Measurements from ENCODE around the gene SRL.

Gene SRL

GRCh38 chr16:4239682-4240175, 2.2 kb downstream of the SRL start:
- TF ChIP-seq POLR2A (IDR thresholded peaks at IDR 0.05; ENCODE audit: extremely low read depth, insufficient read length) (no peak), MAX (IDR thresholded peaks at IDR 0.05; ENCODE audit: low read depth, low read length) (no peak), CTCF (IDR thresholded peaks at IDR 0.05; ENCODE audit: low read depth, low read length) (no peak), MYC (IDR thresholded peaks at IDR 0.05; ENCODE audit: low read depth, low read length) (no peak)
- no peak for DNase-seq (ENCODE audit: low read depth)
- H3K4me3 ChIP-seq (ENCODE audit: low read depth, low read length), result no peak overlapping the region

- no peak for DNase-seq (ENCODE audit: low read depth)
- TF ChIP-seq MYC (IDR thresholded peaks at IDR 0.05; ENCODE audit: low read depth, low read length), result no peak
- TF ChIP-seq MAX (IDR thresholded peaks at IDR 0.05; ENCODE audit: low read depth, low read length), result no peak
- TF ChIP-seq POLR2A (IDR thresholded peaks at IDR 0.05; ENCODE audit: extremely low read depth, insufficient read length), result no peak
- TF ChIP-seq CTCF (IDR thresholded peaks at IDR 0.05; ENCODE audit: low read depth, low read length), result no peak
- no peak overlapping the region for H3K4me3 ChIP-seq (ENCODE audit: low read depth, low read length)
These were observed 2.9 kb downstream of the SRL start for GRCh38 chr16:4239020-4239419.

- no peak overlapping the region for H3K4me3 ChIP-seq (ENCODE audit: low read depth, low read length)
- no peak for DNase-seq (ENCODE audit: low read depth)
- TF ChIP-seq MYC (IDR thresholded peaks at IDR 0.05; ENCODE audit: low read depth, low read length), result no peak
- TF ChIP-seq CTCF (IDR thresholded peaks at IDR 0.05; ENCODE audit: low read depth, low read length), result no peak
- no peak for TF ChIP-seq POLR2A (IDR thresholded peaks at IDR 0.05; ENCODE audit: extremely low read depth, insufficient read length)
- TF ChIP-seq MAX (IDR thresholded peaks at IDR 0.05; ENCODE audit: low read depth, low read length), result no peak
These were observed 8.4 kb downstream of the SRL start for GRCh38 chr16:4233431-4233830.

GRCh38 chr16:4232541-4233386, 9.1 kb downstream of the SRL start:
- no peak for TF ChIP-seq MYC (IDR thresholded peaks at IDR 0.05; ENCODE audit: low read depth, low read length)
- TF ChIP-seq MAX (IDR thresholded peaks at IDR 0.05; ENCODE audit: low read depth, low read length), result no peak
- no peak for TF ChIP-seq CTCF (IDR thresholded peaks at IDR 0.05; ENCODE audit: low read depth, low read length)
- TF ChIP-seq POLR2A (IDR thresholded peaks at IDR 0.05; ENCODE audit: extremely low read depth, insufficient read length), result no peak
- DNase-seq (ENCODE audit: low read depth), result no peak

GRCh38 chr16:4231886-4232285, 10.0 kb downstream of the SRL start:
- H3K4me3 ChIP-seq (ENCODE audit: low read depth, low read length), result no peak overlapping the region
- no peak for TF ChIP-seq POLR2A (IDR thresholded peaks at IDR 0.05; ENCODE audit: extremely low read depth, insufficient read length)
- DNase-seq (ENCODE audit: low read depth), result no peak

More at GRCh38 chr16:4232541-4233386, 9.1 kb downstream of the SRL start:
- H3K4me3 ChIP-seq (ENCODE audit: low read depth, low read length), result no peak overlapping the region

GRCh38 chr16:4231367-4231766, 10.5 kb downstream of the SRL start:
- no peak overlapping the region for H3K4me3 ChIP-seq (ENCODE audit: low read depth, low read length)
- no peak for DNase-seq (ENCODE audit: low read depth)
- no peak for TF ChIP-seq POLR2A (IDR thresholded peaks at IDR 0.05; ENCODE audit: extremely low read depth, insufficient read length)
- no peak for TF ChIP-seq MYC (IDR thresholded peaks at IDR 0.05; ENCODE audit: low read depth, low read length)
- no peak for TF ChIP-seq MAX (IDR thresholded peaks at IDR 0.05; ENCODE audit: low read depth, low read length)
- no peak for TF ChIP-seq CTCF (IDR thresholded peaks at IDR 0.05; ENCODE audit: low read depth, low read length)

Data from NB4 (cell line).